HT1080 (cell line): ENCODE data around the gene HOXD9. TPM values are rescaled to one million over a fixed set of nuclear protein-coding genes. Genes with fewer than 3 reads are reported as not detected.

Experiments
- DNase-seq: peaks from one replicate; pipeline ENCODE4 v3.0.0-alpha.2; 2015; ENCODE audit warnings: low read depth
- total RNA-seq: library from RNA; depleted of rRNA; stranded (reverse); fragments of >200 nt; shearing (Covaris generic); gene quantifications from 2 replicates; pipeline ENCODE4 v1.2.3, GENCODE V29; 2014

Gene HOXD9
- total RNA-seq, 1 experiment from 2014 or later: 0.53 TPM

DNA sequence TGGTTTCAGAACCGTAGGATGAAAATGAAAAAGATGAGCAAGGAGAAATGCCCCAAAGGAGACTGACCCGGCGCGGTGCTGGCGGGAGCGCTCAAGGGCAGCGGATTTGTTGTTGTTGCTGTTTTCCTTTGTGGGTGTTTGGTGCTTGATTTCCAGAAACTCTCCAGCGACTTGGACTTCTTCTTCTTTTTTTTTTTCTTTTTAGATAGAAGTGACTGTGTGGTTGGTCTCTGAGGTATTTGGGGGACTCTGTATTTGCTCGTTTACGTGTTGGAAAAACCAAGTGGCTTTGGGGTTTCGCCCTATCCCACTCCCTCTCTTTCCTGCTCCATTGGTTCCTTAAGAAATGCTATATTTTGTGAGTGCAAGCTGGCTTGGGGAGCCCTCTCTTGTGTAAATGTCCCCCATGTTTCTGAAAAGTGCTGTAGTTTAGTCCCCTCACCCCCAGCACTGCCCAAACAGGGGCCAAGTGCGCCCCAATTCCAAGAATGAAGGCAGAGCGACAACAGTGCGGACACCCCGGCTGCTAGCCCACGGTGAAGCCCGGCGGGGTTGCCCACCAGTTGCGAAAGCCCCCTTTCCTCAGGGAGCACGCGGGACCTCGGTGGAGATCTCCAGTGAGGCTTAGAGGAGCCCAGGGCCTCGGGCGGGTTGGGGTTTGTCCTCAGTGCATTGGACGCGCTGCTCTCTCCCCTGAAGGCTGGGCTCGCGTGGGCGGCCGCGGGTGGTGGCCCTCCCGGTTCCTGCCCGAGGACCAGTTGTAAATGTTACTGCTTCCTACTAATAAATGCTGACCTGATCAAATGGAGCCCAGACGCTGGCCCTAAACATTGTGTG lies 1.8 kb downstream of the HOXD9 start:
- no peak for DNase-seq

DNA sequence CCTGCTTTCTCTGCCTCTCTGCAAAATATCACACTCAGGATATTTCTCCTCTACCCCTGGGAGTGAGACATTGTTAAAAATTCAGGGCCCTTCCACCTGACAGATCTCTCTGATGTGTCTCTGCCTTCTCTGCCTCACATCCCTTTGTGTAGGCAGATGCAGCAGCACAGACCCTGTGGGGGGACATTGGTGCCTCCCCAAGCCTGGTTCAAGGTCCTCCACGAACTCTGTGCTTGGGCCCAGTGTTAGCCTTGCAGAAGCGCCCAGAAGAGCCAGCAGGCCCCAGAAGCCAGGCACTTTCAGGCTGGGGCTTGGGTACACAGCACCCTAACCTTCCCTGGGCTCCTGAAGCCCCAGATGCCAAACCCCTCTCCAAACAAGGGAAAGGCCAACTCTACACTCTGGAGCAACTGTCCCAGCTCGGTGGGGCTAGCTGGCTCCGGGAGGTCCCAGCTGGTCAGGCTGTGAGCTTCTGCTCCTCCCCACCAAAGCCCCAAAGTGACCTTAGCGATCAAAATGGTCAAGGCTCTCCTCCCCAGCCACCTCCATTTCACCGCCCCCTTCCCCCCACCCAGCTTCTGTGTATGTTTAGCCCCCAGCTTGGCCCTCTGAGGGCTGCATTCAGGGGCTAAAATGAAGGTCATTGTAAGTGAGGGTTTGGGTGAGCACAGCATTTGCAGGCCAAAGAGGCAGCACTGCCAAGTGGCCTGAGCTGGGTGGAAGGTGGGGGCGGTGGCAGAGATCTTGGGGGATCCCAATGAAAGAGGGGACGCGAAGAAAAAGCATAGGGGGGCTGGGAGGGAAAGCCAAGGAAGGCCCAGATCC lies 2.6 kb downstream of the HOXD9 start:
- DNase-seq: no peak

DNA sequence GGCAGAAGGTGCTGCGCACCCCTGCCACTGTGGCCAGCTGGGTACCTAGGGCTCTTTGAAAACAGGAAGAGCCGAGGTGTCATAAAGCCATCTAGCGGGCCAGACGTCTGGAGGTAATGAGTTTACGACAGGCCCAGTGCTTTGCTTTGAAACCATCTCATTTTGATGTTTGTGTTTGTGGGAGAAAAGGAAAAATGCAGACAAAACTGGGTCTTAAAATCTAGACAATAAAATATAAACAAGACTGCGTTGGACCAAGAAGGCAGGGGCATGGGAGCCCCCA lies 3.2 kb downstream of the HOXD9 start:
- DNase-seq: no peak

DNA sequence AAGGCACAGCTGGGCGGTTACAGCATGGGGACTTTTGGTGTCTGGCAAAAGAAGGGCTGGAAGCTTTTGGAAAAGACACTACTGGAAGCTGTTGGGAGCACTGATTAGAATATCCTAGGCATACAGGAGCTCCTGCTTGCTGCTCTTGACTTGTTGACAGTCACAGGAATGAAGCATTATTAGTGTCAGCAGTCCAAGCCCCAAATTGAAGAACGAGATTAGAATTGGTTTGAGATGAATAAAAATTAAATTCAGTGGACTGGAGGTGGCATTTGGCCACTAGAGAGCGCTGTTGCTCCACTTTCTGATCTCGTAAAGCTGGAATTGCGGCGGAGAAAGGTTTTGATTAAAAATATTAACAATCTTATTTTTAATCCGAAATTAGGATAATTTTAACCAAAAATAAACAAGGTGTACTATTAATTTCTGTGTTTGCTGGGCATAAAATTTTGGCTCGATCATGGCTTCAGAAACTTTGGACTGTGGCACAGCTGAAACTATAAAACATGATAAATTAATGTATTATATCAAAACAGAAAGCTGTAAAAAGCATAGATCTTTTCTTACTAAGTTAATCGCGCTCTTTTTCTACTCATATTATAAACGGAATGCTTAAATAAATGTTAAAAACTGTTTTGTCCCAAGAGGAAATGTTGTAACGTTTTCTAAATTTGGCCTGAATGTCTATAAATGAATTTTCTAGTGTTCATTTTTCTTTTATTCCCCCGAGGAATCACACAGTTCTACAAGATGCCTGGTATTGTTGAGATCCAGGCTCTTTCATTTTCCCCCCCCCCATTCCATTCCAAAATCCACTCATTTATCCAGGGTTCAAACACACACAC lies 4.6 kb downstream of the HOXD9 start:
- DNase-seq: peak; percentile 37

DNA sequence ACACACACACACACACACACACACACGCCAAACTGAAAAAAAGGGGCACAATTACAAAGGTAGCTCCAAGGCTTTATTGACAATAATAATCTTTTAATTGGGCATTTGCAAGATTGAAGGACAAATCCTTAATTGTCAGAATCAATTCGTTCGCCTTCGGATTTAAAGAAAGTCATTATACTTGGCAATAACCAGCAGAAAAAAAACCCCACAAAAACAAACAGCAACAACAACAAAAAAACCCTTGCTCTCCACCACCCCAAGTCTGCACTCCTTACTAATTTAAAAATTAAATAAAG lies 5.2 kb downstream of the HOXD9 start:
- DNase-seq: no peak

DNA sequence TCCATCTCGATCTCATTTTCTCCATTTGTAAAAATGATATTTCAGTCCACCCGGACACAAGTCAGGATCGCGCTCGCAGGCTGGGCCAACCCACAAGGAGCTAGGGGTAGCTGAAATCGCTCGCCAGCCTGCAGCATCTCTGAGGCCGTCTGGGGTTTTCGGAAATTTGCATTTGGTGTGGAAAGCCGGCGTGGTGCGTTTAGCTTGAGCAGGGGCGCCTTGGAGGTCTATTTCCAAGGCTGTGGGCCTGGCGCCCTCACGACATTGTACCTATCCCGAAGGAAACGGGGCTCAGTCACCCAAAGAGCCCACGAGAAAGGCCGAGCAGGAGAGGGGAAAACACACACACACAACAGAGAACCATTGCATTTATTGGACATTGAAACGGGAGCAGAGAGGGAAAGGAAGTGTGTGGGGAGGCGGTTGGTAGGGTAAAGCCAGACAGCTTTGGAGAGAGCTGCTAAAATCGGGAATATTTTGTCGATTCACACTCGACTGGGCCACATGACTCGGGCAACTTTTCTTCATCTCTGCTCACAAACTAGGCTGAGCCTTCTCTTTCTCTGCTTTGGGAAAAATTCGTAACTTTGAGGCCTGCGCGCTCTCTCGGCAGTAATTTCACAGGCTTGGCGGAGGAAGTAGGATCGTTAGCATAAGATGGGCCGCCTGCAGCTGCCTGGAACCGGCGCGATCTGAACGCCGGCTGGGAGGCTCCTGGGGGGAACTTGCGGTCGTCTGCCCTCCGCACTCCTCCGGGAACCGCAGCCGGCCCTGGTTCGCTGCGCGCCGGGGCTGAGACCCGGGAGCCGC lies 5.9 kb downstream of the HOXD9 start:
- no peak for DNase-seq

DNA sequence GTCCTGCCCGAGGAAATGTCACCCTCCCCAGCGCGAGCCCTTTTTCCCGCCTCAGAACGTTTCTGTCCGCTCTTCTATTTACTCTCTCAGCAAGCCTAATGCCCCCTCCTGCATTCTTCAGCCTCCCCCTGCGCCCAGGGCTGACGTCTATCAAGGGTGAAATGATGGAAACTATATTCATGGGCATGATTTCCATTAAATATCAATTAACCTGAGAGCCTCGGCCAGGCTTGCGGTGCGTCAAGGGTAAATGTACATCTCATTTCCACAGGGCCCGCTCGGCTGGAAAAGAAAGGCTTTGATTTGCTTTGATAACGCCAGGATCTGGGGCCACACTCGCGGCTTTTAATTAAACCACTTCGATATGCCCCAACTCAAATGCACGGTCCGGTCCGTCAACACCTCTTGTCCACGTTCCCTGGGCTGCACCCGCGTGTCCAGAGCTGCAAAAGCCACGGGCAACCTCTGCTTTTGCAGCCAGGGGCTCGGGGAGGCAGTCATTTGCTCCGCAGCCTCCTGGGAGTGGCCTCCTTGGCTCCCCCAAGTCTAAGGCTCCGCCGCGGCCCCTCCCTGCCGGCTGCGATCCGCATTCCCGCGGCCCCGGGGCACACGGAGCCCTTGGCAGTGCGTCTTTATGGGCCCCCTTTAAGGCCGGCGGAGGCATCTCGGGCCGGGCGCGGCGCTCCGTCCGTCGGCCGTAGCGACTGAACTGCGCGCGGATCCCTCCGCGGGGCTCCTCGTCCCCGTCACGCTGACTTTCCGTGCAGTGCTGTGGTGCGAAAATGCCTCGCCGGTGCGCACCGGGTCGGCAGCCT lies 6.7 kb downstream of the HOXD9 start, which contains the start of gene HOXD8:
Gene HOXD8 (plus strand): TSS at position 724 of the 815 bp plus-strand sequence. CDS start 662 bp downstream, outside the sequence.
- DNase-seq: peak; percentile 61

DNA sequence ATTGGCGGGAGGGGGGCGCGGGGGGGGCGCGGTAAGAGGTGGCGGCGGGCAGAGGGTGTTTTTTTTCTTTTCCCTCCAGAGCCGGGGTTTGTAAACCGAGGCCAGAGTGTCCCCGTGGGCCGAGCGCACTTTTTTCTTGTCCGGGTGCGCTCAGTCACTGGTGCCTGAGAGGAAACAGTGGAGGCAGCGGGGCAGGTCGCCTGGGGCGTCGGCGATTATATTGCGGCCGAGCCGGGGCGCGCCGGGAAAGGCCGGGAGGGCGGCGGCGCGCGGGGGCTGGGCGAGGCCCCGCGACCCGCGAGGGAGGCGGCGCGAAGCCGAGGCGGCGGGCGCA lies 7.3 kb downstream of the HOXD9 start:
- DNase-seq: no peak

DNA sequence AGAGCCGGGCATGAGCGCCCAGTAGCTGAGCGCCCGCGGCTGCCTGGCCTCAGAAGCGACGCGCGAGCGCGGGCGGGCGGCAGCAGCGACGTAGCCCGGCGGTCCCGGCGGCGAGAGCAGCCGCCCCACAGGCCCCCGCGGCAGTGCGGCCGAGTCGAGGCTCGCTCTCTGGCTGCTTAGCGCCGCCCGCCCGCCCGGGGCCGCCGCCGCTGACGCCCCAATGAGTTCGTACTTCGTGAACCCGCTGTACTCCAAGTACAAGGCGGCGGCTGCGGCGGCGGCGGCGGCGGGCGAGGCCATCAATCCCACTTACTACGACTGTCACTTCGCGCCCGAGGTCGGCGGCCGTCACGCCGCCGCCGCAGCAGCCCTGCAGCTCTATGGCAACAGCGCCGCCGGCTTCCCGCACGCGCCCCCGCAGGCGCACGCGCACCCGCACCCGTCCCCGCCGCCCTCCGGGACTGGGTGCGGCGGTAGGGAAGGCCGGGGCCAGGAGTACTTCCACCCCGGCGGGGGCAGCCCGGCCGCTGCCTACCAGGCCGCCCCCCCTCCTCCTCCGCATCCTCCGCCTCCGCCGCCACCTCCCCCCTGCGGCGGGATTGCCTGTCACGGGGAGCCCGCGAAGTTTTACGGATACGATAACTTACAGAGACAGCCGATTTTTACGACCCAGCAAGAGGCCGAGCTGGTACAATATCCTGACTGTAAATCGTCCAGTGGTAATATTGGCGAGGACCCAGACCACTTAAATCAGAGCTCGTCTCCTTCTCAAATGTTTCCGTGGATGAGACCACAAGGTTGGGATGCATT lies 7.8 kb downstream of the HOXD9 start:
- peak; percentile 42 for DNase-seq

DNA sequence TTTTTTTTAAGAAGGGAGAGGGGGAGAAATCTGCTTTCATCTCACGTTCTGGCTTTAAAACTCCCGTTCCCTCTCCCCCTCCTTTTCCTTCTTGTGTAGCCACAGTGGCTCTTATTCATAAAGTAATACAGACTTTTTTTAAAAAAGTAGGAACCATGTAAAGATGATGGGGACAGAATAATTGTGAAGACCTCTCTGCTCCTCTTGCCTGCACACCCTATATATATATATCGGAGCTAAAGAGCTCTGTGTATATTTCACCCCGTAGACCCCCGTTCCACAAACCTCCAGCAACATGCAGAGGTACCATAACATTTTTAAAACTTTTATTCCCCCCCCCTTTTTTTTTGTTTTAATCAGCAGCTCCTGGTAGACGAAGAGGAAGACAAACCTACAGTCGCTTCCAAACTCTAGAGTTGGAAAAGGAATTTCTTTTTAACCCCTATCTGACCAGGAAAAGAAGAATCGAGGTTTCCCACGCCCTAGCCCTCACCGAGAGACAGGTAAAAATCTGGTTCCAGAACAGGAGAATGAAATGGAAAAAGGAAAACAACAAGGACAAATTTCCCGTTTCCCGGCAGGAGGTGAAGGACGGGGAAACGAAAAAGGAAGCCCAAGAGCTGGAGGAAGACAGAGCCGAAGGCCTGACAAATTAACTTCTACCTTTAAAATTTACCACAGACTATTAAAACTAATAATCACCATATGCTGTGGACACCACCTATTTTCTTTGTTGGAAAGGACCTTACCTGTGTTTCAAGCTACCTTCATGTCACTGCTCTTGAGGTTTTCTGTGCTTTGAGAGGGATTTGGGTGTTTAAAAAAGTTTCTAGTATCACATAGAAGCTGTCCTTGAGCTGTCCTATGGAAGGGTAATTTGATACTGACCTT lies 8.7 kb downstream of the HOXD9 start:
- no peak for DNase-seq

DNA sequence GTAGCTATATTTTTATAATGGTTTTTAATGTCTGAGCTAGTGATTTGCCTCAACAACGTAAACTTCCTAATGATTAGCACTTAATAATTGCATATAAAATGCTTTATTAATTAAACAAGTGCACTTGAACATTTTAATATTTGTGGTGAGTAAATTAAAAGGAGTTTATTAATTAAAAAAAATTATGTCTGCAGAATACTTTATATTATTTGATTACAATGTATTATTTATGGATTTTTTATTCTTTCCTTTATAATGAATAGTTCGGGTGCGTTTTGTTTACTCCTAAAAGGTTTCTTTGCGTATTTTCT lies 9.3 kb downstream of the HOXD9 start:
- no peak for DNase-seq

DNA sequence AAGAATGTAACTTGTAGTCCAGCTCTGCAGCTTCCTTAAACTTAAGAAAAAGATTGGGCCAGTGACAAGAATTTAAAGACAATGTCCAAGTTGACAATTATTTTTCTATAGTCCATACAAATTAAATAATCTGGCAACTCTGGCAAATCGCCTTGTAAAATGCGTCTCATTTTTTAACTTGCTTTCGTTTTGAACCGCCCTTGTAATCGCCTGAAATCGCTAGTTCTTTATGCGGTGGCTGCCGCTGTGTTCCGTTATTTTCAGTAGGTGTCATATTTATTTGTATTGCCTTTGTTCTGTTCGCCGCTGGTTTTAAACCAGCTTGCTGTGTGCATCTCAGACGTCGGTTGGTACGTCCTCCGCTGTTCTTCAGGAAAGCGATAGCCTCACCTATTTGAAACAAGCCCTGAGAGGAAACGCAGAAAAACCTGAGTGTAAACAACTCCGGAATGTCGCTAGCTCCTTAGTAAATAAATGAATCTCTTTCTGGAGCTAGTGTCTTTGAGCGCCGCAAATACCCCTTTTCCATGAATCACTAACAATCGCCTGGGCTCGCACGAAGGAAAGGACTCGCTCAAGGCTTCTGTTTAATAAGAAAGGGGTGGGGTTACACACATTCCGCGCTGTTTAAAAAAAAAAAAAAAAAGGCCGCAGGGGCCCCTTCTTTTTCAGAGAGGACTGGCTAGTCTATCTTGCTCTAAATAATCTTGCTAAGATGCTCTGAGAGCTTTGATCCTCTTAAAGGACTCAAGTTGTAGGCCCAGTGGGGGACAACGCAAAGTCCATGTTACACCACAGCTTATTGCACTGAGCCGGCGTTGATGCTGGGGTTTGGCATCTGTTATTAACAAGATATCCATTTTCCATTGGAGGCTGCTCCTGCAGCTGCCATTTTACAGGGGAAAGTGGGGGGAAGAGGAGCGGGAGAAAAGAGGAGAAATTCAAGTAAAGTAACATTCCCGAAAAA lies 10.0 kb downstream of the HOXD9 start:
- no peak for DNase-seq

DNA sequence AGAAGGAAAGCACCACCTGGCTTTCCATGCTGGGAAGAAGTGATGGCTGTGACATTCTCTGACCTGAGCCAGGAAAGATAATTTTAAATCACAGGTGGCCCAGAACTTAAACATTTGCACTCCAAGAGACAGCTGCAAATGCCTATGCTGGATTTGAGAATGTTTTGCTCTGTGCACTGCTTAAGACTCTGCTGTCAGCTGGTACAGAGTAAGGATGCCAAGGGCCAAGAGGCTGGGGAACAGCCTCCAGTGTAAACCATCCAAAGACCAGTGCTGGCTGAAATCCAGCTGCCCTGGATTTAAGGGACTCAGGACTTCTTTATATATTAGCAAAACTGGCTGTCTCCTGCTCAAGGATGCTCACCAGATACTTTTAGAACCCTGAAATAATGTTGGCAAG lies 10.9 kb downstream of the HOXD9 start:
- no peak for DNase-seq

DNA sequence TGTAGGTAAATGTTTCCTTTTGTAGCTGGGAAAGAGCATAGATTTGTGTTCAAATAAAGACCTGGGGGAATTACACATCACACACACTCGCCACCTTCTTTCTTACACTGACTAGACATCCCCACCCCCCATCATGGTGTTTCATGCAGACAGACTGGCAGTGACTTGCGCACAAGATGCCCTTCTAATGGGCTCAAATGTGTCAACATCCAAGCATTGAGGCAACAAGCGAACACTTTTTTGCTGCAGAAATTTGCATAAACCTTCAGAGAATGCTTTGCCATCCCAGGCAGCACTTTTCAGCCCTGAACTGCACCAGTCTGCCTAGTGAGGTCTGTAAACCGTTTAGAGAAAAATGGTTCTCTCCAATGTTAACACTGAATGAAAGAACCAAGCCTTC lies 11.5 kb downstream of the HOXD9 start:
- DNase-seq: no peak

DNA sequence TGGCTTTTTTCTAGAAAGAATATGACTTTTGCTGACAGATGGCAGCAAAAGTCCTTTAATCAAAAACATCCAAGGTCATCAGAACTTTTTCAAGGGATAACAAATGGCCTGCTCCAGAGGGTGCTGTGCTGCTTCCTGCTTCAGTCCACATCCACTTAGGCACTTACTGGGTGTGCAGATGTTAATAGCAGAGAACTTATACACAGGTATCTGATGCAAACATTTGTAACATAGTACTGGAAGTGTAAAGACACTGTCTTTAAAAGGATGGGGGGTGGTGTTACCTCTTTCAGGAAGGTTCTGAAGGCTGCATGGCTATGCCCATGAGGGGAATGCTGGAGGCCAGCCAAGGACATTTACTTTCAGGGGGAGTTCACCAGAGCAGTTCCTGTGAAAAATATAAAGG lies 12.5 kb downstream of the HOXD9 start:
- peak; percentile 49 for DNase-seq

DNA sequence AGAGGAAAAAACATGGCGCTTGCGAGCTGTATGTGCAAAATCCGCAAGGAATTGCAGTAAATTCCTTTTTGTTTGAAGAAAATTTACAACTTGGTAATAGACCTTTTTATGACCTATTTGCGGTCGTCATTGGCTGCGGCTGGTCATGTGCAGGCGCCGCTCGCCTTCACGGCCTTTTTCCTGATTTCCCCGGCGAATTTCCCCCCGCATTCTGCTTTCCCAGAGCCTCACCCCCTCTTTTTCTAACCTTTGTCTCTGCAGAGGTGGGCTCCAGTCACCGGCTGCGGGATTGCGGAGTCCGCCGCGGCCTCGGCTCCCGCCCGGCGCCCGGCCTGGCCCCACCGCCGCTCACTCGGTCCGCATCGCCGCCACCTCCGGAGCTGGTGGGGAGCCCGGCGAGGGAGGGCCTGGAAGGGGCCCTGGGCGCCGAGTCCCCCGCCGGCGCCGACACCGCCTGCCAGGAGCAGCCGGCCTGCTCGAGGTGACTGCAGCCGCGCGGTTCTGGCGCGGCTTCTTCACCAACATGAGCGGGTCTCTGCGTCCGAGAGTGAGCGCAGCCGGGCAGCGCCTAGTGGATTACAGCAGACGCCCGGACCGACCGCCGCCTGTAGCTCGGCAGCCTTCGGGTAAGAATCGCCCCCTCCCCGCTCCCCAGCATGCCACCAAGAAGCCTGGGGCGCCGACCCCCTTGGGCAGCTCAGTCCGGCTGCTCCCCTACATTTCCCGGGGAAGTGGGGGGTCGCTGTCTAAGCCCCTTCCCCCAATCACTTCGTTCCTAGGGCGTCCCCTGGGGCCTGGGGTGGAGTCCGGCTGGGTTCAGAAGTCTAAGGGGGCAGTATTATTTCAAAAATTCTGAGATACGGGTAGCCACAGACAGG lies 14.1 kb downstream of the HOXD9 start:
- DNase-seq: no peak

DNA sequence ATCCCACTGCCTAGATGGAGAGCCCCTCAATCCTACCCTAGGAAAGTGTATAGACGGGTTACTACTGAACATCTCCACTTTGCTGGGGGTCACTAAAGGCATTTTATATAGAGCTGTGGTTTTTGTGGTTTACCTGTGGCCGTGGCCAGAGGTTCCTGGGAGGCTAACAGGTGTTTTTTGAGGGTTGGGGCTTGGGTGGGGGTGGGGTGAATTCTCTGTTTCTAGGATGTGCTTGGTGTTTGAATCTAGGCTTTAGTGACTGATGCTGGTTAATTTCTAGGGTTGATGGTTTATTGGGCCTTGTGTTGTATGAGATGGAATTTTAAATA lies 14.7 kb downstream of the HOXD9 start:
- no peak for DNase-seq
